Epithelial cell of proximal tubule (primary cell): ENCODE measurements around the gene CFAP251. TPM values are rescaled to one million over a fixed set of nuclear protein-coding genes. Genes with fewer than 3 reads are reported as not detected.

ENCODE experiments used
- DNase-seq: peaks from one replicate; pipeline ENCODE4 v3.0.0-alpha.2; 2011; ENCODE audit warnings: low read depth
- H3K4me3 ChIP-seq: 2 replicates; pipeline ENCODE4 v1.5.1; 2011; ENCODE audit warnings: low read depth, mild to moderate bottlenecking, low read length
- CTCF ChIP-seq: conservative IDR thresholded peaks from 2 replicates; pipeline ENCODE4 v1.5.1; 2012; ENCODE audit warnings: low read depth, mild to moderate bottlenecking, low read length
- total RNA-seq: library from RNA; depleted of rRNA; stranded (reverse); fragments of >200 nt; gene quantifications from 2 replicates; pipeline ENCODE4 v1.2.3, GENCODE V29; 2015

The CFAP251 gene
- total RNA-seq, 1 donor from 2014 or later = 4.6 TPM

GRCh38 chr12:122049827-122050226 lies 131.4 kb downstream of the CFAP251 start:
- DNase-seq = no peak
- TF ChIP-seq CTCF = no peak
- H3K4me3 ChIP-seq = no peak overlapping the region

- DNase-seq = no peak
- no peak for TF ChIP-seq CTCF
- H3K4me3 ChIP-seq = no peak overlapping the region
Observed at GRCh38 chr12:122050706-122051105, 132.3 kb downstream of the CFAP251 start.

GRCh38 chr12:122051231-122051876 lies 133.0 kb downstream of the CFAP251 start:
- no peak for DNase-seq
- no peak for TF ChIP-seq CTCF
- no peak overlapping the region for H3K4me3 ChIP-seq

GRCh38 chr12:122052285-122052684 lies 133.9 kb downstream of the CFAP251 start:
- no peak for TF ChIP-seq CTCF
- DNase-seq = no peak

More at GRCh38 chr12:122052285-122052684, 133.9 kb downstream of the CFAP251 start:
- no peak overlapping the region for H3K4me3 ChIP-seq

Other genes starting within 250 kb of the CFAP251 start
- gene MORN3, start 248.9 kb upstream of the CFAP251 start, total RNA-seq = 0.81 TPM in 1 of 2 replicates, not detected in the other
- 5.5 and 12.4 TPM in 2 replicates for gene TMEM120B, start 205.8 kb upstream of the CFAP251 start, total RNA-seq
- gene RHOF, start 124.9 kb upstream of the CFAP251 start, total RNA-seq = 180 and 181 TPM in 2 replicates
- 4.4 and 5.2 TPM in 2 replicates for gene SETD1B, start 114.6 kb upstream of the CFAP251 start, total RNA-seq
- gene HPD, start 59.7 kb upstream of the CFAP251 start, total RNA-seq = 0.12 TPM in 1 of 2 replicates, not detected in the other
- gene PSMD9, start 29.8 kb upstream of the CFAP251 start, total RNA-seq = 44.2 and 108 TPM in 2 replicates
- gene BCL7A, start 103.3 kb downstream of the CFAP251 start, total RNA-seq = 12.4 and 15.3 TPM in 2 replicates
- 17.5 and 18.5 TPM in 2 replicates for gene MLXIP, start 160.2 kb downstream of the CFAP251 start, total RNA-seq